Glomerular visceral epithelial cell (primary cell): ENCODE data around the gene THRSP.
A peak's percentile ranks its signal among the peaks of the same experiment; 100 is the strongest.
"Not testable (repeated sequence)": the region's sequence is repeated elsewhere in the genome, so short reads cannot be mapped to it uniquely, and the experiment has no call there.

ENCODE experiments used
- DNase-seq: peaks from one replicate; pipeline ENCODE4 v3.0.0-alpha.2; 2016; ENCODE audit errors: extremely low spot score

Gene THRSP

GRCh38 chr11:78063440-78064181 lies at the start of gene THRSP:
Gene THRSP (plus strand): TSS chr11:78063861. CDS start chr11:78063882, 21 bp downstream.
- no peak for DNase-seq

GRCh38 chr11:78014937-78015520 lies 48.6 kb upstream of the THRSP start:
- not testable (repeated sequence) for DNase-seq

- DNase-seq: no peak
These were observed 47.8 kb upstream of the THRSP start for GRCh38 chr11:78015878-78016277.

- peak; percentile 29 for DNase-seq
These were observed 43.9 kb upstream of the THRSP start for GRCh38 chr11:78019808-78020207.

- DNase-seq: no peak
These were observed 43.4 kb upstream of the THRSP start for GRCh38 chr11:78020246-78020645.

- no peak for DNase-seq
These were observed 42.0 kb upstream of the THRSP start for GRCh38 chr11:78021611-78022010.

- DNase-seq: peak; percentile 76
These were observed 41.0 kb upstream of the THRSP start, which contains the start of gene KCTD14 for GRCh38 chr11:78022397-78023396. Gene KCTD14 (minus strand): TSS chr11:78023276. CDS start chr11:78023249, 27 bp downstream.

GRCh38 chr11:78023426-78023825 lies 40.2 kb upstream of the THRSP start:
- no peak for DNase-seq

- no peak for DNase-seq
These were observed 38.3 kb upstream of the THRSP start for GRCh38 chr11:78025378-78025777.

GRCh38 chr11:78027759-78028158 lies 35.9 kb upstream of the THRSP start:
- no peak for DNase-seq

GRCh38 chr11:78028423-78028822 lies 35.2 kb upstream of the THRSP start:
- not testable (repeated sequence) for DNase-seq

- DNase-seq: peak; percentile 38
These were observed 33.0 kb upstream of the THRSP start for GRCh38 chr11:78030429-78031325.

- DNase-seq: no peak
These were observed 32.0 kb upstream of the THRSP start for GRCh38 chr11:78031629-78032028.

GRCh38 chr11:78032090-78032489 lies 31.6 kb upstream of the THRSP start:
- no peak for DNase-seq

- no peak for DNase-seq
These were observed 30.6 kb upstream of the THRSP start for GRCh38 chr11:78033040-78033439.

GRCh38 chr11:78034623-78035022 lies 29.0 kb upstream of the THRSP start:
- DNase-seq: no peak

- DNase-seq: no peak
These were observed 27.3 kb upstream of the THRSP start for GRCh38 chr11:78036313-78036712.

- no peak for DNase-seq
These were observed 26.6 kb upstream of the THRSP start for GRCh38 chr11:78037056-78037455.

- no peak for DNase-seq
These were observed 25.6 kb upstream of the THRSP start for GRCh38 chr11:78037825-78038620.

GRCh38 chr11:78038697-78039313 lies 24.9 kb upstream of the THRSP start:
- DNase-seq: peak; percentile 94
